Measurements from ENCODE around the gene PPM1H. TPM values are rescaled to one million over a fixed set of nuclear protein-coding genes. Genes with fewer than 3 reads are reported as not detected.
A peak's percentile ranks its signal among the peaks of the same experiment; 100 is the strongest.

Gene PPM1H
- total and polyA plus RNA-seq, 8 donors: 0.29 to 12.5 (median 3.7) TPM

- H3K4me3 ChIP-seq: no peak overlapping the region
- no peak overlapping the region for H3K27ac ChIP-seq
- H3K9me3 ChIP-seq: no peaks in the 10 kb centered on the region
- no peaks in the 10 kb centered on the region for H3K27me3 ChIP-seq
- peaks cover 5 to 29% (median 20%) of the 10 kb centered on the region in 4 donors for H3K4me1 ChIP-seq
- no peak for DNase-seq
- no peaks in the 10 kb centered on the region for H3K36me3 ChIP-seq
- no peak for TF ChIP-seq POLR2A (IDR thresholded peaks at IDR 0.05)
- TF ChIP-seq CTCF (IDR thresholded peaks at IDR 0.05): no peak
- TF ChIP-seq POLR2AphosphoS5 (IDR thresholded peaks at IDR 0.05): no peak
- TF ChIP-seq EP300 (IDR thresholded peaks at IDR 0.05): no peak
- WGBS, 5 donors: 72 to 77% (median 73%) methylated on average over 2 of the region's 2 CpGs
- intact Hi-C loops (cut with DNase I; ENCODE audit: low total_unique reads): no loop called here
Observed at GRCh38 chr12:62847709-62848108, 87.2 kb downstream of the PPM1H start.

- Histone ChIP-seq H3K4me3 (no peak overlapping the region), H3K36me3 (no peaks in the 10 kb centered on the region), H3K27me3 (no peaks in the 10 kb centered on the region), H3K27ac (no peak overlapping the region), H3K4me1 (peaks cover 9 to 41% (median 26%) of the 10 kb centered on the region in 4 donors), H3K9me3 (no peaks in the 10 kb centered on the region)
- intact Hi-C loops (cut with DNase I; ENCODE audit: low total_unique reads): no loop called here
- no peak for DNase-seq
- 61 to 78% (median 73%) methylated on average over 4 of the region's 4 CpGs for WGBS, 5 donors
- TF ChIP-seq EP300 (IDR thresholded peaks at IDR 0.05): no peak
- no peak for TF ChIP-seq POLR2AphosphoS5 (IDR thresholded peaks at IDR 0.05)
- TF ChIP-seq CTCF (IDR thresholded peaks at IDR 0.05): no peak
- TF ChIP-seq POLR2A (IDR thresholded peaks at IDR 0.05): no peak
Observed at GRCh38 chr12:62846491-62846890, 88.5 kb downstream of the PPM1H start.

GRCh38 chr12:62844915-62845314, 90.0 kb downstream of the PPM1H start:
- no peak overlapping the region for H3K4me3 ChIP-seq
- TF ChIP-seq POLR2A (IDR thresholded peaks at IDR 0.05) (no peak), POLR2AphosphoS5 (IDR thresholded peaks at IDR 0.05) (no peak), EP300 (IDR thresholded peaks at IDR 0.05) (no peak), CTCF (IDR thresholded peaks at IDR 0.05) (no peak)
- no peak overlapping the region for H3K27ac ChIP-seq
- 44 to 64% (median 61%) methylated on average over 2 of the region's 2 CpGs for WGBS, 5 donors
- no peaks in the 10 kb centered on the region for H3K9me3 ChIP-seq
- no peak for DNase-seq
- no peaks in the 10 kb centered on the region for H3K27me3 ChIP-seq
- intact Hi-C loops (cut with DNase I; ENCODE audit: low total_unique reads): no loop called here
- H3K4me1 ChIP-seq: peaks cover 9 to 43% (median 26%) of the 10 kb centered on the region in 4 donors
- H3K36me3 ChIP-seq: no peaks in the 10 kb centered on the region

DNA sequence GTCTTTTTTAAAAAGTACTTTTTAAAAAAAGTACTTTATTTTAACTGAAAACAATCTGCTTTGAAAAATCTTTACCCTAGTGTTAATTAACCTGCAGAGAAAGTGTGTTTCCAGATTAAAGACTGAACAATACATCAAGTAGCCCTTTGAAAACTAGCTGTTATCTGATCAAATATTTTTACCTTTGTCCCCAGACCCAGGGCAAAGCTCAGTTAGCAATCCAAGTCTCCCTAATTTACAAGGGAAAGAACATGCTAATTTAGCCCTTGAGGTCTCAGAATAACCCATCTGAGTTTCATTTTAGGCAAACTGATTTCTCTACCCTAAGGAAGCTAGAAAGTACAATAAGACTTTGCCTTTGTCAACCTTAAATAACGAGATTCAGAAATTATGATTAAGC, 91.2 kb downstream of the PPM1H start:
- H3K9me3 ChIP-seq: no peaks in the 10 kb centered on the region
- intact Hi-C loops (cut with DNase I; ENCODE audit: low total_unique reads): no loop called here
- peak overlapping the region in 2 of 5 donors; percentile 2 to 45 for H3K27ac ChIP-seq
- WGBS, 5 donors: 14 to 30% (median 17%) methylated on average over 1 of the region's 1 CpG
- no peak overlapping the region for H3K4me3 ChIP-seq
- H3K36me3 ChIP-seq: no peaks in the 10 kb centered on the region
- H3K27me3 ChIP-seq: no peaks in the 10 kb centered on the region
- TF ChIP-seq CTCF (IDR thresholded peaks at IDR 0.05) (no peak), POLR2A (IDR thresholded peaks at IDR 0.05) (no peak), EP300 (IDR thresholded peaks at IDR 0.05) (no peak), POLR2AphosphoS5 (IDR thresholded peaks at IDR 0.05) (no peak)
- DNase-seq: no peak
- peaks cover 9 to 43% (median 23%) of the 10 kb centered on the region in 4 donors for H3K4me1 ChIP-seq

Data from stomach (tissue), 9 donors.